HepG2 (cell line): ENCODE results near the gene MED9. TPM values are rescaled to one million over a fixed set of nuclear protein-coding genes. Genes with fewer than 3 reads are reported as not detected.

Experiments used
- BRF2 ChIP-seq: sonication (generic); formaldehyde crosslinking; IDR thresholded peaks from 2 replicates; pipeline ENCODE4 v1.8.1; 2022; ENCODE audit warnings: mild to moderate bottlenecking, missing genetic modification reagents
- FOXK1 ChIP-seq: sonication (generic); formaldehyde crosslinking; IDR thresholded peaks from 2 replicates; pipeline ENCODE4 v1.4.0; 2020; ENCODE audit warnings: low read depth, missing genetic modification reagents, borderline replicate concordance
- KAT8 ChIP-seq: IDR thresholded peaks from 2 replicates; pipeline ENCODE4 v1.6.1; 2016; ENCODE audit warnings: missing genetic modification reagents, missing compliant biosample characterization
- KDM1A ChIP-seq: IDR thresholded peaks from 2 replicates; pipeline ENCODE4 v1.6.1; 2016; ENCODE audit warnings: missing compliant biosample characterization
- KDM2A ChIP-seq: sonication (generic); formaldehyde crosslinking; IDR thresholded peaks from 2 replicates; pipeline ENCODE4 v1.4.0; 2020; ENCODE audit warnings: low read depth, missing genetic modification reagents, borderline replicate concordance
- NBN ChIP-seq: fragments of 450-650 bp; conservative IDR thresholded peaks from 2 replicates; pipeline ENCODE4 v1.6.1; 2017
- SAP130 ChIP-seq: IDR thresholded peaks from 2 replicates; pipeline ENCODE4 v1.6.1; 2016; ENCODE audit warnings: low read depth
- U2AF1 ChIP-seq: fragments of 200-400 bp; formaldehyde crosslinking; optimal IDR thresholded peaks from 2 replicates; pipeline ENCODE3; 2017; ENCODE audit warnings: mild to moderate bottlenecking, low read depth, low read length
- ZKSCAN8 ChIP-seq: IDR thresholded peaks from 2 replicates; pipeline ENCODE4 v1.6.1; 2016; ENCODE audit warnings: borderline replicate concordance, missing genetic modification reagents, missing compliant biosample characterization
- ZMYM2 ChIP-seq: sonication (generic); formaldehyde crosslinking; IDR thresholded peaks from 2 replicates; pipeline ENCODE4 v1.8.0; 2022; ENCODE audit warnings: mild to moderate bottlenecking, missing genetic modification reagents
- ZNF629 ChIP-seq: sonication (generic); formaldehyde crosslinking; conservative IDR thresholded peaks from 2 replicates; pipeline ENCODE4 v1.5.0; 2020; ENCODE audit warnings: missing genetic modification reagents
- ZNF670 ChIP-seq: sonication (generic); formaldehyde crosslinking; IDR thresholded peaks from 2 replicates; pipeline ENCODE4 v1.8.0; 2022; ENCODE audit warnings: mild to moderate bottlenecking, missing genetic modification reagents, borderline replicate concordance
- ZSCAN5A ChIP-seq: sonication (generic); formaldehyde crosslinking; IDR thresholded peaks from 2 replicates; pipeline ENCODE4 v1.8.0; 2022; ENCODE audit warnings: mild to moderate bottlenecking, missing genetic modification reagents, borderline replicate concordance
- polyA plus RNA-seq, 8 experiments: library from polyadenylated mRNA; depleted of rRNA in 3 of 8; stranded (reverse) in 7 of 8; unstranded in 1 of 8; fragments of >200 nt; fragmentation: Illumina TruSeq in 4 of 8; extraction: Trizol in 4 of 8; gene quantifications; 2 replicates each; pipeline versions ENCODE4 v1.2.1 to v1.2.3, GENCODE V29; 2011 to 2016; ENCODE audit warnings: low read depth in 4 of 8, missing spikeins in 1 of 8, mixed read lengths in 1 of 8; ENCODE audit not compliant: insufficient read depth in 1 of 8
- total RNA-seq, 5 experiments: library from RNA; depleted of rRNA; stranded (reverse); fragments of >200 nt; fragmentation: Illumina TruSeq; extraction: Trizol; gene quantifications; 2 replicates each; pipeline ENCODE4 v1.2.3, GENCODE V29; 2016; ENCODE audit warnings: low read depth in 1 of 5
- TF ChIP-seq, protein P1 (sequence below): sonication (generic); formaldehyde crosslinking; IDR thresholded peaks from 2 replicates; pipeline ENCODE4 v1.4.0; 2020; ENCODE audit warnings: missing genetic modification reagents
- TF ChIP-seq, protein P2 (sequence below): sonication (generic); formaldehyde crosslinking; IDR thresholded peaks from 2 replicates; pipeline ENCODE4 v1.4.0; 2020; ENCODE audit warnings: missing genetic modification reagents, borderline replicate concordance
- TF ChIP-seq, protein P3 (sequence below): sonication (generic); formaldehyde crosslinking; IDR thresholded peaks from 2 replicates; pipeline ENCODE4 v1.5.1; 2020; ENCODE audit warnings: missing genetic modification reagents, mild to moderate bottlenecking, borderline replicate concordance

MED9 gene
- total and polyA plus RNA-seq, 2 of the 13 experiments (the other 11 are each of a cell fraction or from before 2014, with no cell fraction given), result 11.9 to 15.1 TPM

DNA sequence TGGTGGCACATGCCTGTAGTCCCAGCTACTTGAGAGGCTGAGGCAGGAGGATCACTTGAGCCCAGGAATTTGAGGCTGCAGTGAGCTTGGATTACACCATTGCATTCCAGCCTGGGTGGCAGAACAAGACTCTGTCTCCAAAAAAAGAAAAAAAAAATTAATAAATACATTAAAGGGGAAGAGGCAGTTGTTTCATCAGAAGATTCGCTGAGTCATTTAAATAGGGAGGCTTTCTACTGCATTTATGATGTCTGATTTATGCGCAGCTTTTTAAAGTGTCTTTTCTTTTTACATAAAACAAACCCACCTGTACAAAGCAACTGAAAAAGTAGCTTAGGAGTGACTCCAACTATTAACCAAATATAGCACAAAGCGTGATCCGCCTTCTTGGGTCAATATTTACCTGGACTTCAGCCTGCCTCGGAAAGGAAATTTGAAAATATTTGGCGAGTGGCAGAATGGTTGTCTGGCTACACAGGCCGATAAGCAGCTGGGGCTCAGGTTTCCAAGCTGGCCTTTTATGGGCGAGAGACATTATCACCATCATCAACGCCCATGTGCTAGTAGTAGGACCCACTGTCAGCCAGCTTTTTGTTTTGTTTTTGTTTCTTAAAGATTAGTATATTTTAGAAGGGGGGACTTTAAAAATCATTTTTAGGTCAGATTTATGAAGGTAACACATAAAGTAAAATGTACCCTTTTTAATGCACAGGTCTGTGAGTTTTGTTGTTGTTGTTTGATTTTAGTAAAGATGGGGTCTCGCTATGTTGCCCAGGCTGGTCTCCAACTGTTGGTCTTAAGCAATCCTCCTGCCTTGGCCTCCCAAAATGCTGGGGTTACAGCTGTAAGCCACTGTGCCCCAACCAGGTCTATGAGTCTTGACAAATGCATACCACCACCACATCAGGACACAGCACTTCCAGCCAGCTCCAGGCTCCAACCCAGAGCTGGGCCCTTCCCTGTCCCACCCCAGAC lies 61.9 kb downstream of the MED9 start (continued):
- peak; percentile 92 for TF ChIP-seq FOXK1 (CRISPR knock-in tag)
- TF ChIP-seq, protein P1, sequence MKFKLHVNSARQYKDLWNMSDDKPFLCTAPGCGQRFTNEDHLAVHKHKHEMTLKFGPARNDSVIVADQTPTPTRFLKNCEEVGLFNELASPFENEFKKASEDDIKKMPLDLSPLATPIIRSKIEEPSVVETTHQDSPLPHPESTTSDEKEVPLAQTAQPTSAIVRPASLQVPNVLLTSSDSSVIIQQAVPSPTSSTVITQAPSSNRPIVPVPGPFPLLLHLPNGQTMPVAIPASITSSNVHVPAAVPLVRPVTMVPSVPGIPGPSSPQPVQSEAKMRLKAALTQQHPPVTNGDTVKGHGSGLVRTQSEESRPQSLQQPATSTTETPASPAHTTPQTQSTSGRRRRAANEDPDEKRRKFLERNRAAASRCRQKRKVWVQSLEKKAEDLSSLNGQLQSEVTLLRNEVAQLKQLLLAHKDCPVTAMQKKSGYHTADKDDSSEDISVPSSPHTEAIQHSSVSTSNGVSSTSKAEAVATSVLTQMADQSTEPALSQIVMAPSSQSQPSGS (CRISPR knock-in tag), result peak; percentile 74; the same call in 1 of the 2 replicates
- TF ChIP-seq ZKSCAN8 (CRISPR knock-in tag), result peak; percentile 67; the same call in 1 of the 2 replicates
- peak; percentile 77 for TF ChIP-seq KAT8 (CRISPR knock-in tag)
- peak; percentile 40; the same call in 1 of the 2 replicates for TF ChIP-seq BRF2 (CRISPR knock-in tag)
- TF ChIP-seq SAP130 (CRISPR knock-in tag), result peak; percentile 94
- TF ChIP-seq, protein P2, sequence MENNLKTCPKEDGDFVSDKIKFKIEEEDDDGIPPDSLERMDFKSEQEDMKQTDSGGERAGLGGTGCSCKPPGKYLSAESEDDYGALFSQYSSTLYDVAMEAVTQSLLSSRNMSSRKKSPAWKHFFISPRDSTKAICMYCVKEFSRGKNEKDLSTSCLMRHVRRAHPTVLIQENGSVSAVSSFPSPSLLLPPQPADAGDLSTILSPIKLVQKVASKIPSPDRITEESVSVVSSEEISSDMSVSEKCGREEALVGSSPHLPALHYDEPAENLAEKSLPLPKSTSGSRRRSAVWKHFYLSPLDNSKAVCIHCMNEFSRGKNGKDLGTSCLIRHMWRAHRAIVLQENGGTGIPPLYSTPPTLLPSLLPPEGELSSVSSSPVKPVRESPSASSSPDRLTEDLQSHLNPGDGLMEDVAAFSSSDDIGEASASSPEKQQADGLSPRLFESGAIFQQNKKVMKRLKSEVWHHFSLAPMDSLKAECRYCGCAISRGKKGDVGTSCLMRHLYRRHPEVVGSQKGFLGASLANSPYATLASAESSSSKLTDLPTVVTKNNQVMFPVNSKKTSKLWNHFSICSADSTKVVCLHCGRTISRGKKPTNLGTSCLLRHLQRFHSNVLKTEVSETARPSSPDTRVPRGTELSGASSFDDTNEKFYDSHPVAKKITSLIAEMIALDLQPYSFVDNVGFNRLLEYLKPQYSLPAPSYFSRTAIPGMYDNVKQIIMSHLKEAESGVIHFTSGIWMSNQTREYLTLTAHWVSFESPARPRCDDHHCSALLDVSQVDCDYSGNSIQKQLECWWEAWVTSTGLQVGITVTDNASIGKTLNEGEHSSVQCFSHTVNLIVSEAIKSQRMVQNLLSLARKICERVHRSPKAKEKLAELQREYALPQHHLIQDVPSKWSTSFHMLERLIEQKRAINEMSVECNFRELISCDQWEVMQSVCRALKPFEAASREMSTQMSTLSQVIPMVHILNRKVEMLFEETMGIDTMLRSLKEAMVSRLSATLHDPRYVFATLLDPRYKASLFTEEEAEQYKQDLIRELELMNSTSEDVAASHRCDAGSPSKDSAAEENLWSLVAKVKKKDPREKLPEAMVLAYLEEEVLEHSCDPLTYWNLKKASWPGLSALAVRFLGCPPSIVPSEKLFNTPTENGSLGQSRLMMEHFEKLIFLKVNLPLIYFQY (CRISPR knock-in tag), result peak; percentile 54; the same call in 1 of the 2 replicates
- no peak; the same call in 1 of the 2 replicates for TF ChIP-seq ZNF670 (CRISPR knock-in tag)
- no peak for TF ChIP-seq NBN
- peak; percentile 65 for TF ChIP-seq ZMYM2 (CRISPR knock-in tag)
- TF ChIP-seq U2AF1, result no peak
- no peak for TF ChIP-seq ZNF629
- 0 out of 2 replicates have a peak, but pooled peaks have one; percentile 56 for TF ChIP-seq ZSCAN5A (CRISPR knock-in tag)
- peak; percentile 60 for TF ChIP-seq KDM1A (CRISPR knock-in tag)
- peak; percentile 31; the same call in 1 of the 2 replicates for TF ChIP-seq KDM2A (CRISPR knock-in tag)
- TF ChIP-seq, protein P3, sequence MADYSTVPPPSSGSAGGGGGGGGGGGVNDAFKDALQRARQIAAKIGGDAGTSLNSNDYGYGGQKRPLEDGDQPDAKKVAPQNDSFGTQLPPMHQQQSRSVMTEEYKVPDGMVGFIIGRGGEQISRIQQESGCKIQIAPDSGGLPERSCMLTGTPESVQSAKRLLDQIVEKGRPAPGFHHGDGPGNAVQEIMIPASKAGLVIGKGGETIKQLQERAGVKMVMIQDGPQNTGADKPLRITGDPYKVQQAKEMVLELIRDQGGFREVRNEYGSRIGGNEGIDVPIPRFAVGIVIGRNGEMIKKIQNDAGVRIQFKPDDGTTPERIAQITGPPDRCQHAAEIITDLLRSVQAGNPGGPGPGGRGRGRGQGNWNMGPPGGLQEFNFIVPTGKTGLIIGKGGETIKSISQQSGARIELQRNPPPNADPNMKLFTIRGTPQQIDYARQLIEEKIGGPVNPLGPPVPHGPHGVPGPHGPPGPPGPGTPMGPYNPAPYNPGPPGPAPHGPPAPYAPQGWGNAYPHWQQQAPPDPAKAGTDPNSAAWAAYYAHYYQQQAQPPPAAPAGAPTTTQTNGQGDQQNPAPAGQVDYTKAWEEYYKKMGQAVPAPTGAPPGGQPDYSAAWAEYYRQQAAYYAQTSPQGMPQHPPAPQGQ (CRISPR knock-in tag), result no peak
